Measurements from ENCODE around the gene UBR4.

UBR4 gene

DNA sequence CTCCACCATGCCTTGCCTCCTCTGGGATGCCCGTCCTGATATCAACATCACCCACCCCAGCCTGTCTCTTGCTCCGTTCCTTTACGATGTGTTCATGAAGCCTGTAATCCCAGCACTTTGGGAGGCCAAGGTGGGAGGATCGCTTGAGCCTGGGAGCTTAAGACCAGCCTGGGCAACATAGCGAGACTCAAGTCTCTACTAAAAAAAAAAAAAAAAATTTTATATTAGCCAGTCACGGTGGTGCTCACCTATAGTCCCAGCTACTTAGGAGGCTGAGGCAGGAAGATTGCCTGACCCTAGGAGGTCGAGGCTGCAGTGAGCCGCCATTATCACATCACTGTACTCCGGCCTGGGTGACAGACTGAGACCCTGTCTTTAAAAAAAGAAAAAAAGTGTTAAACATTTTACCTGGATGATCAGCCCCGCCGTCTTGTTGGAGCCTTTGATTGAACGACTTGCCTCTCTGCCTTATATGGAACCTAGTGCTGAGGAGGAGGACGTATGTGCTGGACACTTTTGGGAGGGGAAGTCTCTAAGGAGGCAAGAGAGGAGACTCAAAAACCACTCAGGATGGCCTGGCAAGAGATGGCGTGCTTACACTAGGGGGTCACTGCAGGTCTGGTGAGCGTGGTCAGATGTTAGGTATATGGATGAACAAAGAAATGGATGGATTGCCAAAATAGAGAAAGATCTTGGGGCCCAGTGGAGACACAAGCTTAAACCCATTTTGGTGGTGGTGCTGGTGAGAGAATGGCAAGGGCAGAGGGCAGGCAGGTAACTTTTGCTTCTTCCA lies 173.1 kb downstream of the UBR4 start:
- no peaks in the 10 kb centered on the region for H3K9me3 ChIP-seq (ENCODE audit: control insufficient read depth, insufficient read depth, low read length)
- no peak overlapping the region for H3K27ac ChIP-seq (ENCODE audit: low read depth, low read length)
- H3K4me1 ChIP-seq (ENCODE audit: control insufficient read depth, low read length) = no peaks in the 10 kb centered on the region
- no peak overlapping the region for H3K4me2 ChIP-seq (ENCODE audit: low read length)
- H3K4me3 ChIP-seq (ENCODE audit: low read length) = no peak overlapping the region
- H3K36me3 ChIP-seq (ENCODE audit: control insufficient read depth, low read length) = no peaks in the 10 kb centered on the region
- no peaks in the 10 kb centered on the region for H4K20me1 ChIP-seq (ENCODE audit: control insufficient read depth, insufficient read depth, low read depth, low read length)
- TF ChIP-seq, protein P1, sequence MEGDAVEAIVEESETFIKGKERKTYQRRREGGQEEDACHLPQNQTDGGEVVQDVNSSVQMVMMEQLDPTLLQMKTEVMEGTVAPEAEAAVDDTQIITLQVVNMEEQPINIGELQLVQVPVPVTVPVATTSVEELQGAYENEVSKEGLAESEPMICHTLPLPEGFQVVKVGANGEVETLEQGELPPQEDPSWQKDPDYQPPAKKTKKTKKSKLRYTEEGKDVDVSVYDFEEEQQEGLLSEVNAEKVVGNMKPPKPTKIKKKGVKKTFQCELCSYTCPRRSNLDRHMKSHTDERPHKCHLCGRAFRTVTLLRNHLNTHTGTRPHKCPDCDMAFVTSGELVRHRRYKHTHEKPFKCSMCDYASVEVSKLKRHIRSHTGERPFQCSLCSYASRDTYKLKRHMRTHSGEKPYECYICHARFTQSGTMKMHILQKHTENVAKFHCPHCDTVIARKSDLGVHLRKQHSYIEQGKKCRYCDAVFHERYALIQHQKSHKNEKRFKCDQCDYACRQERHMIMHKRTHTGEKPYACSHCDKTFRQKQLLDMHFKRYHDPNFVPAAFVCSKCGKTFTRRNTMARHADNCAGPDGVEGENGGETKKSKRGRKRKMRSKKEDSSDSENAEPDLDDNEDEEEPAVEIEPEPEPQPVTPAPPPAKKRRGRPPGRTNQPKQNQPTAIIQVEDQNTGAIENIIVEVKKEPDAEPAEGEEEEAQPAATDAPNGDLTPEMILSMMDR (IDR thresholded peaks at IDR 0.05; ENCODE audit: low read depth, low read length, poor library complexity, severe bottlenecking) = no peak
- TF ChIP-seq EZH2phosphoT487 (IDR thresholded peaks at IDR 0.05; ENCODE audit: borderline replicate concordance, low read length) = no peak
- no peaks in the 10 kb centered on the region for H3K79me2 ChIP-seq (ENCODE audit: control insufficient read depth, low read length)
- H3K27me3 ChIP-seq (ENCODE audit: control insufficient read depth, low read length) = 0 out of 2 replicates have a peak, but pooled peaks cover 5% of the 10 kb centered on the region
- H3F3A ChIP-seq (ENCODE audit: control insufficient read depth, insufficient read depth) = no peaks in the 10 kb centered on the region
- H3K9me2 ChIP-seq (replicated peaks; ENCODE audit: control insufficient read depth, low read length) = no peaks in the 10 kb centered on the region

GRCh38 chr1:19036041-19036812 lies 173.8 kb downstream of the UBR4 start:
- H3K9me2 ChIP-seq (replicated peaks; ENCODE audit: control insufficient read depth, low read length) = no peaks in the 10 kb centered on the region
- H3K4me2 ChIP-seq (ENCODE audit: low read length) = no peak overlapping the region
- H3K4me3 ChIP-seq (ENCODE audit: low read length) = no peak overlapping the region
- H3K4me1 ChIP-seq (ENCODE audit: control insufficient read depth, low read length) = no peaks in the 10 kb centered on the region
- no peak overlapping the region for H3K27ac ChIP-seq (ENCODE audit: low read depth, low read length)
- H3K36me3 ChIP-seq (ENCODE audit: control insufficient read depth, low read length) = no peaks in the 10 kb centered on the region
- no peaks in the 10 kb centered on the region for H3K9me3 ChIP-seq (ENCODE audit: control insufficient read depth, insufficient read depth, low read length)
- H3F3A ChIP-seq (ENCODE audit: control insufficient read depth, insufficient read depth) = no peaks in the 10 kb centered on the region
- H3K79me2 ChIP-seq (ENCODE audit: control insufficient read depth, low read length) = no peaks in the 10 kb centered on the region
- no peaks in the 10 kb centered on the region for H4K20me1 ChIP-seq (ENCODE audit: control insufficient read depth, insufficient read depth, low read depth, low read length)
- TF ChIP-seq, protein P1 (IDR thresholded peaks at IDR 0.05; ENCODE audit: low read depth, low read length, poor library complexity, severe bottlenecking) = no peak
- TF ChIP-seq EZH2phosphoT487 (IDR thresholded peaks at IDR 0.05; ENCODE audit: borderline replicate concordance, low read length) = no peak
- H3K27me3 ChIP-seq (ENCODE audit: control insufficient read depth, low read length) = 0 out of 2 replicates have a peak, but pooled peaks cover 2% of the 10 kb centered on the region

DNA sequence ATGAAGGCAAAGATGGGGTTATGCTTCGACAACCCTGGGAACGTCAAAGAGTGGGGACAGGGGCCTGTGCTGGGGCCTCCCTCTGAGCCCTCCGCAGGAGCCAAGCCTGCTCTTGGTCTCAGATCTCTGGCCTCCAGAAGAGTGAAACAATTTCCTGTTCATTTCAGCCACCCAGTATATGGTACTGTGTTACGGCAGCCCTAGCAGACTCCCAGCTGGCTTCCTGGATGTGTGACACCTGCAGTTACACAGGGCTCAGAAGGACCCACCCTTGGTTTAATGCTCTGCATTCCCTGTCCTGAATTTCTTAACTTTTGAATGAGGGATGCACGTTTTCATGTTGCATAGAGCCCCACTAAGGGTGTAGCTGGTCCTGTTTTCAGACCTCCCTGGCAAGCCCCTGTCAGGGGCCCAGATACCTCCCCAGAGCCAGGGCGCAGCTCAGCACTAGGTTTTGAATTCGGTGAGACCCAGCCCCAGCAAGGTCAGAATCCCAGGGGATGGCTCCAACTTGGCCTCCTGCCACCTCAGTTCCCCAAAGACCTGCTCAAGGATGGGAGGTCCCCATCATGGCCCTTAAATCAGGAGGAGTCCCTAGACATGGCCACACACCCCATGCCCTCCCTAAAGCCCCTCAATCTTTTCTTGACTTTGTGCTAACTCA lies 174.6 kb downstream of the UBR4 start:
- Histone ChIP-seq H3K9me2 (replicated peaks; ENCODE audit: control insufficient read depth, low read length) (no peaks in the 10 kb centered on the region), H3K27me3 (ENCODE audit: control insufficient read depth, low read length) (0 out of 2 replicates have a peak, but pooled peaks cover 2% of the 10 kb centered on the region), H3K9me3 (ENCODE audit: control insufficient read depth, insufficient read depth, low read length) (no peaks in the 10 kb centered on the region), H3K4me1 (ENCODE audit: control insufficient read depth, low read length) (no peaks in the 10 kb centered on the region), H3K79me2 (ENCODE audit: control insufficient read depth, low read length) (no peaks in the 10 kb centered on the region), H3K4me3 (ENCODE audit: low read length) (no peak overlapping the region), H4K20me1 (ENCODE audit: control insufficient read depth, insufficient read depth, low read depth, low read length) (no peaks in the 10 kb centered on the region), H3K27ac (ENCODE audit: low read depth, low read length) (no peak overlapping the region), H3K4me2 (ENCODE audit: low read length) (no peak overlapping the region), H3F3A (ENCODE audit: control insufficient read depth, insufficient read depth) (no peaks in the 10 kb centered on the region), H3K36me3 (ENCODE audit: control insufficient read depth, low read length) (no peaks in the 10 kb centered on the region)
- TF ChIP-seq EZH2phosphoT487 (IDR thresholded peaks at IDR 0.05; ENCODE audit: borderline replicate concordance, low read length) = no peak
- TF ChIP-seq, protein P1 (IDR thresholded peaks at IDR 0.05; ENCODE audit: low read depth, low read length, poor library complexity, severe bottlenecking) = no peak

Data from DOHH2 (cell line).